Measurements from ENCODE around the gene CIDEC. TPM values are rescaled to one million over a fixed set of nuclear protein-coding genes. Genes with fewer than 3 reads are reported as not detected.
A peak's percentile ranks its signal among the peaks of the same experiment; 100 is the strongest.

The CIDEC gene
- total and polyA plus RNA-seq, 2 of the 13 experiments (the other 11 are each of a cell fraction or from before 2014, with no cell fraction given): 2.5 to 10.4 TPM

DNA sequence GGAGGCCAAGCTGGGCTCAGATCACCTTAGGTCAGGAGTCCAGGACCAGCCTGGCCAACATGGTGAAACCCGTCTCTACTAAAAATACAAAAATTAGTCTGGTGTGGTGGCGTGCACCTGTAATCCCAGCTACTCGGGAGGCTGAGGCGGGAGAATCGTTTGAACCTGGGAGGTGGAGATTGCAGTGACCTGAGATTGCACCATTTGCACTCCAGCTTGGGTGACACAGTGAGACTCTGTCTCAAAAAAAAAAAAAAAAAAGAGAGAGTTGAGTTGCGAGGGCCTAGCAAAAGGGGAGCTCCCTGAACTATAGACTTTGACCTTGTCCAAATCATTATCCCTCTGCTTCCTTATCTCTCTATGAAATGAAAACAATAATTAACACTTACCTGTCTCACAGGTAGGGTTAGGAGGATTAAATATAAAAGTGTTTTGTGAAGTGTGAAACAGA lies 20.9 kb upstream of the CIDEC start (continued):
- TF ChIP-seq ZNF264 (CRISPR knock-in tag; IDR thresholded peaks at IDR 0.05) (0 out of 2 replicates have a peak, but pooled peaks have one; percentile 62), HNF1A (IDR thresholded peaks at IDR 0.05; ENCODE audit: low read depth) (peak; percentile 53; the same call in 1 of the 2 replicates), HNF1A (CRISPR knock-in tag; IDR thresholded peaks at IDR 0.05; ENCODE audit: borderline replicate concordance) (peak; percentile 48; the same call in 1 of the 2 replicates), SAP130 (CRISPR knock-in tag; IDR thresholded peaks at IDR 0.05; ENCODE audit: low read depth) (peak; percentile 53), MED1 (CRISPR knock-in tag; IDR thresholded peaks at IDR 0.05) (peak; percentile 71), ZFP82 (CRISPR knock-in tag; IDR thresholded peaks at IDR 0.05; ENCODE audit: borderline replicate concordance) (peak; percentile 65; the same call in 1 of the 2 replicates), REPIN1 (CRISPR knock-in tag; IDR thresholded peaks at IDR 0.05; ENCODE audit: borderline replicate concordance, low read depth) (peak; percentile 20; the same call in 1 of the 2 replicates), FOXP4 (CRISPR knock-in tag; IDR thresholded peaks at IDR 0.05) (peak; percentile 41; the same call in 1 of the 2 replicates), NR2F1 (CRISPR knock-in tag; IDR thresholded peaks at IDR 0.05) (peak; percentile 85 to 93), ZNF556 (CRISPR knock-in tag; IDR thresholded peaks at IDR 0.05; ENCODE audit: borderline replicate concordance) (peak; percentile 34; the same call in 1 of the 2 replicates), ZNF615 (CRISPR knock-in tag; IDR thresholded peaks at IDR 0.05; ENCODE audit: borderline replicate concordance) (0 out of 2 replicates have a peak, but pooled peaks have one; percentile 57), PHF21A (CRISPR knock-in tag; IDR thresholded peaks at IDR 0.05) (peak; percentile 57), SIX1 (CRISPR knock-in tag; IDR thresholded peaks at IDR 0.05; ENCODE audit: borderline replicate concordance) (peak; percentile 42; the same call in 1 of the 2 replicates), ZNF788 (CRISPR knock-in tag; IDR thresholded peaks at IDR 0.05; ENCODE audit: borderline replicate concordance) (0 out of 2 replicates have a peak, but pooled peaks have one; percentile 77), ZEB1 (IDR thresholded peaks at IDR 0.05; ENCODE audit: insufficient replicate concordance, low read depth) (peak; percentile 96), ATF1 (CRISPR knock-in tag; IDR thresholded peaks at IDR 0.05) (0 out of 2 replicates have a peak, but pooled peaks have one; percentile 30)
- TF ChIP-seq, protein P1, sequence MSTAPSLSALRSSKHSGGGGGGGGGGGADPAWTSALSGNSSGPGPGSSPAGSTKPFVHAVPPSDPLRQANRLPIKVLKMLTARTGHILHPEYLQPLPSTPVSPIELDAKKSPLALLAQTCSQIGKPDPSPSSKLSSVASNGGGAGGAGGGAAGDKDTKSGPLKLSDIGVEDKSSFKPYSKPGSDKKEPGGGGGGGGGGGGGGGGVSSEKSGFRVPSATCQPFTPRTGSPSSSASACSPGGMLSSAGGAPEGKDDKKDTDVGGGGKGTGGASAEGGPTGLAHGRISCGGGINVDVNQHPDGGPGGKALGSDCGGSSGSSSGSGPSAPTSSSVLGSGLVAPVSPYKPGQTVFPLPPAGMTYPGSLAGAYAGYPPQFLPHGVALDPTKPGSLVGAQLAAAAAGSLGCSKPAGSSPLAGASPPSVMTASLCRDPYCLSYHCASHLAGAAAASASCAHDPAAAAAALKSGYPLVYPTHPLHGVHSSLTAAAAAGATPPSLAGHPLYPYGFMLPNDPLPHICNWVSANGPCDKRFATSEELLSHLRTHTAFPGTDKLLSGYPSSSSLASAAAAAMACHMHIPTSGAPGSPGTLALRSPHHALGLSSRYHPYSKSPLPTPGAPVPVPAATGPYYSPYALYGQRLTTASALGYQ (CRISPR knock-in tag; IDR thresholded peaks at IDR 0.05): peak; percentile 40; the same call in 1 of the 2 replicates
- TF ChIP-seq, protein P2, sequence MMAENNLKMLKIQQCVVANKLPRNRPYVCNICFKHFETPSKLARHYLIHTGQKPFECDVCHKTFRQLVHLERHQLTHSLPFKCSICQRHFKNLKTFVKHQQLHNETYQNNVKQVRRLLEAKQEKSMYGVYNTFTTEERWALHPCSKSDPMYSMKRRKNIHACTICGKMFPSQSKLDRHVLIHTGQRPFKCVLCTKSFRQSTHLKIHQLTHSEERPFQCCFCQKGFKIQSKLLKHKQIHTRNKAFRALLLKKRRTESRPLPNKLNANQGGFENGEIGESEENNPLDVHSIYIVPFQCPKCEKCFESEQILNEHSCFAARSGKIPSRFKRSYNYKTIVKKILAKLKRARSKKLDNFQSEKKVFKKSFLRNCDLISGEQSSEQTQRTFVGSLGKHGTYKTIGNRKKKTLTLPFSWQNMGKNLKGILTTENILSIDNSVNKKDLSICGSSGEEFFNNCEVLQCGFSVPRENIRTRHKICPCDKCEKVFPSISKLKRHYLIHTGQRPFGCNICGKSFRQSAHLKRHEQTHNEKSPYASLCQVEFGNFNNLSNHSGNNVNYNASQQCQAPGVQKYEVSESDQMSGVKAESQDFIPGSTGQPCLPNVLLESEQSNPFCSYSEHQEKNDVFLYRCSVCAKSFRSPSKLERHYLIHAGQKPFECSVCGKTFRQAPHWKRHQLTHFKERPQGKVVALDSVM (CRISPR knock-in tag; IDR thresholded peaks at IDR 0.05): peak; percentile 82

All from HepG2 (cell line).